Heart left ventricle (tissue), 16 donors: ENCODE results near the gene STK11IP. TPM values are rescaled to one million over a fixed set of nuclear protein-coding genes. Genes with fewer than 3 reads are reported as not detected.

Experiments
- ATAC-seq, 4 donors: fragments of 200-7000 bp; cut with Tn5 transposase; one replicate each; pipeline ENCODE4 v1.9.1; 2020 to 2022; ENCODE audit warnings: moderate library complexity in 4 of 4, mild to moderate bottlenecking in 3 of 4, moderate number of reproducible peaks in 1 of 4
- DNase-seq, 5 donors: peaks; one replicate each; pipeline ENCODE4 v3.0.0-alpha.2; 2020
- H3K27ac ChIP-seq, 12 donors: fragments of 200-600 bp; sonication (generic) in 4 of 12; one replicate each; pipeline versions ENCODE4 v1.5.0 to v1.8.0; 2016 to 2022; ENCODE audit warnings: mild to moderate bottlenecking in 2 of 12
- H3K27me3 ChIP-seq, 9 donors: fragments of 200-600 bp; sonication (generic) in 2 of 9; one replicate each; pipeline versions ENCODE4 v1.5.1 to v1.8.0; 2016 to 2022; ENCODE audit warnings: mild to moderate bottlenecking in 3 of 9
- H3K36me3 ChIP-seq, 9 donors: fragments of 200-600 bp; sonication (generic) in 2 of 9; one replicate each; pipeline versions ENCODE4 v1.5.0 to v1.8.0; 2018 to 2022; ENCODE audit warnings: mild to moderate bottlenecking in 2 of 9
- H3K4me1 ChIP-seq, 12 donors: fragments of 200-600 bp; sonication (generic) in 4 of 12; one replicate each; pipeline versions ENCODE4 v1.5.0 to v1.8.0; 2016 to 2022; ENCODE audit warnings: mild to moderate bottlenecking in 3 of 12
- H3K4me3 ChIP-seq, 12 donors: fragments of 200-600 bp; sonication (generic) in 4 of 12; one replicate each; pipeline versions ENCODE4 v1.5.0 to v1.8.0; 2017 to 2022; ENCODE audit warnings: mild to moderate bottlenecking in 9 of 12, moderate library complexity in 4 of 12
- H3K9me3 ChIP-seq, 12 donors: fragments of 200-600 bp; sonication (generic) in 4 of 12; one replicate each; pipeline versions ENCODE4 v1.5.0 to v1.8.0; 2016 to 2022; ENCODE audit warnings: mild to moderate bottlenecking in 1 of 12
- POLR2A ChIP-seq, 2 donors: fragments of 450-650 bp; IDR thresholded peaks; one replicate each; pipeline ENCODE4 v1.6.1; 2017; ENCODE audit warnings: antibody characterized with exemption in 2 of 2, mild to moderate bottlenecking in 2 of 2, moderate library complexity in 2 of 2
- WGBS, 4 donors: extraction: QIAGEN DNeasy Blood & Tissue Kit in 2 of 4; methylation state at CpG; one replicate each; pipeline versions ENCODE4 v1.1.5 to v1.1.7; 2013 to 2018; 5-methylcytosine and 5-hydroxymethylcytosine counted together
- intact Hi-C, 10 donors: fragments of 100-400 bp; cut with DNase I; formaldehyde crosslinking; loops; one replicate each; pipeline versions ENCODE4 v1.11.1 to v1.14.2; 2022
- polyA plus RNA-seq, 2 donors: library from polyadenylated mRNA; stranded (reverse); fragments of 200-250 nt; gene quantifications; one replicate each; pipeline ENCODE4 v1.2.3, GENCODE V29; 2013
- total RNA-seq, 9 donors: library from RNA; depleted of rRNA in 2 of 9; stranded (reverse); fragments of >200 nt in 2 of 9; fragmentation: NEBNext Ultra II Directional in 3 of 9; extraction: Animal tissue kit (Norgen Biotek cat#: 25700) in 3 of 9; gene quantifications; one replicate each; pipeline versions ENCODE4 v1.1.0 to v1.2.4, GENCODE V29; 2016 to 2023
- TF ChIP-seq, protein P1 (sequence below), 12 donors: fragments of 200-600 bp; sonication (generic) in 4 of 12; IDR thresholded peaks; one replicate each; pipeline versions ENCODE4 v1.5.0 to v1.8.0; 2018 to 2022; ENCODE audit warnings: antibody characterized with exemption in 12 of 12, mild to moderate bottlenecking in 5 of 12
- donor health status: ischemic (EF 13 %, LVEDD 7.1; RV severe dilation, severe dysfunction).
- donor health status: healthy with polysubstance abuse.
- donor health status: DM: no; HTN: yes; CAD: no.
- donor health status: DM: no; HTN: no; CAD: no.
- donor health status: ischemic (EF 25% LVEDD 6.9; RV normal size, moderate dysfunction).
- donor health status: ischemic (EF 25% LVEDD 5.7; RV mildly dilated, moderate dysfunction).
- donor health status: healthy.
- donor health status: DM: yes; HTN: yes; CAD: no.
- donor health status: ischemic (EF 35%, LVEDD 5.7; RV mildly dilated, moderate dysfunction).
- donor health status: nonischemic (EF 11% LVEDD 7.7; RV severe dilation, severe dysfunction).
- donor health status: DM: yes; HTN: yes; CAD: no.
- donor health status: PGD.
- donor health status: ischemic (EF 29% LVEDD 5.4; RV normal size, mild dysfunction).
- donor health status: nonischemic (EF 23%, LVEDD 6.1; RV moderate dilation, normal function).

STK11IP gene
- total and polyA plus RNA-seq, 11 donors = 7.3 to 24.1 (median 14.9) TPM

DNA sequence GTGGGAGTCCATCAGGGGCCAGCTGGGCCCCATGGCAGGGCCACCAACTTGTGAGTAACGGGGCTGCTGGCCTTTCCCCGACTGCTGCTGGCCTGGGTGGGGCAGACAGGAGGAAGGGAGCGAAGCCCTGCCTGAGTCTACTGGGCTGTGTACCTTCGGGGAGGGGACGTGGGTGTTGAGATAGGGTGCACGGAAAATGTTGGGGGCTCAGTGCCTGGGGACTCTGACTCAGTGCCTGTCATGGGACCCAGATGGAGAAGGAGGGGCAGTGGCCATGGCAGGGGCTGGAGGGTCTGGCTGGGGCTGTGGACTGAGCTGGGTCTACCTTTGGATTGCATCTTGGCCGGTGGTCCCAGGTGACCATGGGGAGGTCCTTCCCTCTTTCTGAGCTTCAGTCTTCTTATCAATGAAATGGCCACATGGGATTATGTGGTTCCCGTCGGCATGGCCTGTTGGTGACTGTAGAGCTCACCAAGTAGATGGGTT is 33.8 kb downstream of the STK11IP start:
- 45 to 70% (median 53%) methylated on average over 7 to 9 of the region's 9 CpGs for WGBS, 4 donors
- DNase-seq (peak in 1 of 5 donors; percentile 51), ATAC-seq (peak in 2 of 4 donors; percentile 1)
- Histone ChIP-seq H3K9me3 (no peaks in the 10 kb centered on the region), H3K27ac (peak overlapping the region; percentile 83 to 100 (median 94)), H3K36me3 (peaks cover 0 to 34% (median 0%) of the 10 kb centered on the region in 9 donors), H3K27me3 (peaks cover 0 to 12% (median 6%) of the 10 kb centered on the region in 9 donors), H3K4me3 (peak overlapping the region; percentile 31 to 58 (median 48)), H3K4me1 (peaks cover 0 to 74% (median 6%) of the 10 kb centered on the region in 12 donors)
- intact Hi-C loops = loop anchor here in 3 of 10 donors (5.0 to 10.0 kb wide), 3 partner anchors 59 to 207 kb away; partner anchors contain the start of genes INHA (in 1 of the 3) and OBSL1 (in 1 of the 3)
- TF ChIP-seq, protein P1, sequence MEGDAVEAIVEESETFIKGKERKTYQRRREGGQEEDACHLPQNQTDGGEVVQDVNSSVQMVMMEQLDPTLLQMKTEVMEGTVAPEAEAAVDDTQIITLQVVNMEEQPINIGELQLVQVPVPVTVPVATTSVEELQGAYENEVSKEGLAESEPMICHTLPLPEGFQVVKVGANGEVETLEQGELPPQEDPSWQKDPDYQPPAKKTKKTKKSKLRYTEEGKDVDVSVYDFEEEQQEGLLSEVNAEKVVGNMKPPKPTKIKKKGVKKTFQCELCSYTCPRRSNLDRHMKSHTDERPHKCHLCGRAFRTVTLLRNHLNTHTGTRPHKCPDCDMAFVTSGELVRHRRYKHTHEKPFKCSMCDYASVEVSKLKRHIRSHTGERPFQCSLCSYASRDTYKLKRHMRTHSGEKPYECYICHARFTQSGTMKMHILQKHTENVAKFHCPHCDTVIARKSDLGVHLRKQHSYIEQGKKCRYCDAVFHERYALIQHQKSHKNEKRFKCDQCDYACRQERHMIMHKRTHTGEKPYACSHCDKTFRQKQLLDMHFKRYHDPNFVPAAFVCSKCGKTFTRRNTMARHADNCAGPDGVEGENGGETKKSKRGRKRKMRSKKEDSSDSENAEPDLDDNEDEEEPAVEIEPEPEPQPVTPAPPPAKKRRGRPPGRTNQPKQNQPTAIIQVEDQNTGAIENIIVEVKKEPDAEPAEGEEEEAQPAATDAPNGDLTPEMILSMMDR (IDR thresholded peaks at IDR 0.05) = no peak
- TF ChIP-seq POLR2A (IDR thresholded peaks at IDR 0.05) = no peak

- Histone ChIP-seq H3K36me3 (peaks cover 0 to 34% (median 0%) of the 10 kb centered on the region in 9 donors), H3K4me3 (peak overlapping the region; percentile 6 to 58 (median 48)), H3K27ac (peak overlapping the region; percentile 83 to 100 (median 94)), H3K4me1 (peaks cover 0 to 69% (median 6%) of the 10 kb centered on the region in 12 donors), H3K9me3 (no peaks in the 10 kb centered on the region), H3K27me3 (peaks cover 0 to 12% (median 6%) of the 10 kb centered on the region in 9 donors)
- TF ChIP-seq, protein P1 (IDR thresholded peaks at IDR 0.05) = no peak
- no peak for TF ChIP-seq POLR2A (IDR thresholded peaks at IDR 0.05)
- intact Hi-C loops = loop anchor here in 3 of 10 donors (5.0 to 10.0 kb wide), 3 partner anchors 60 to 207 kb away; partner anchors contain the start of genes INHA (in 1 of the 3) and OBSL1 (in 1 of the 3)
- 42 to 64% (median 57%) methylated on average over 22 to 34 of the region's 34 CpGs for WGBS, 4 donors
- no peak for ATAC-seq
- peak in 3 of 5 donors; percentile 6 to 54 (median 14) for DNase-seq
Measured at GRCh38 chr2:219631904-219632759, 34.5 kb downstream of the STK11IP start.

DNA sequence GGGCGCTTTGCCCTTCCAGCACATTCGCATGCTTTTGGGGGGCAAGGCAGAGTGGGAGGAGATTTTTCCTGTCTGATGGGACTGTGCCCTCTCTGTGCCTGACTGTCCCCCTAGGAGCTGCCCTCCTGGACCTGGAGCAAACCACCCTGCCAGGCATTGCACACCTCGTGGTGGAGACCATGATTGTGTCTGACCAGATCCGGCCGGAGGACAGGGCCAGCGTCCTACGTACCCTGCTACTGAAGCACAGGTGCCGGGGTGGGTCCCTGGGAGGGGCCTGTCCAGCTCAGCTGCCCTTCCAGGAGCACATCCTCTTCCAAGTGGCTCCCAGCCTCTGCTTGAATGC is 35.1 kb downstream of the STK11IP start:
- Histone ChIP-seq H3K9me3 (no peaks in the 10 kb centered on the region), H3K4me3 (peak overlapping the region in 10 of 12 donors; percentile 6 to 58 (median 48)), H3K36me3 (peaks cover 0 to 34% (median 0%) of the 10 kb centered on the region in 9 donors), H3K27ac (peak overlapping the region in 11 of 12 donors; percentile 83 to 100 (median 95)), H3K27me3 (peaks cover 0 to 11% (median 6%) of the 10 kb centered on the region in 9 donors), H3K4me1 (peaks cover 0 to 73% (median 5%) of the 10 kb centered on the region in 12 donors)
- DNase-seq = peak in 2 of 5 donors; percentile 10 to 33
- 52 to 70% (median 64%) methylated on average over 8 of the region's 8 CpGs for WGBS, 4 donors
- TF ChIP-seq POLR2A (IDR thresholded peaks at IDR 0.05) = no peak
- TF ChIP-seq, protein P1 (IDR thresholded peaks at IDR 0.05) = no peak
- ATAC-seq = no peak
- intact Hi-C loops = loop anchor here in 3 of 10 donors (5.0 to 10.0 kb wide), 3 partner anchors 60 to 208 kb away; partner anchors contain the start of genes INHA (in 1 of the 3) and OBSL1 (in 1 of the 3)
